ENCODE measurements around the gene ZNF664.

The ZNF664 gene

GRCh38 chr12:123960029-123960735 lies 12.8 kb upstream of the ZNF664 start:
- no peak for DNase-seq

- DNase-seq, result no peak
These were observed 12.2 kb upstream of the ZNF664 start for GRCh38 chr12:123960856-123961255.

- no peak for DNase-seq
These were observed 11.2 kb upstream of the ZNF664 start for GRCh38 chr12:123961585-123962345.

- DNase-seq, result no peak
These were observed 10.5 kb upstream of the ZNF664 start for GRCh38 chr12:123962513-123962912.

GRCh38 chr12:123963821-123964220 lies 9.2 kb upstream of the ZNF664 start:
- no peak for DNase-seq

- no peak for DNase-seq
These were observed 7.6 kb upstream of the ZNF664 start for GRCh38 chr12:123965382-123965781.

- DNase-seq, result no peak
These were observed 6.4 kb upstream of the ZNF664 start for GRCh38 chr12:123966596-123966995.

- DNase-seq, result no peak
These were observed 5.9 kb upstream of the ZNF664 start for GRCh38 chr12:123967121-123967586.

GRCh38 chr12:123971449-123971769 lies 1.6 kb upstream of the ZNF664 start:
- DNase-seq, result no peak

GRCh38 chr12:123971770-123972456 lies 1.1 kb upstream of the ZNF664 start:
- peak; percentile 47 for DNase-seq

GRCh38 chr12:123973552-123974341 lies 732 bp downstream of the ZNF664 start:
- peak; percentile 53 for DNase-seq

- DNase-seq, result no peak
These were observed 3.3 kb downstream of the ZNF664 start for GRCh38 chr12:123976227-123976826.

- no peak for DNase-seq
These were observed 6.6 kb downstream of the ZNF664 start for GRCh38 chr12:123979566-123979965.

- DNase-seq, result no peak
These were observed 9.3 kb downstream of the ZNF664 start for GRCh38 chr12:123982269-123982668.

- peak; percentile 36 for DNase-seq
These were observed 10.9 kb downstream of the ZNF664 start for GRCh38 chr12:123983822-123984485.

- DNase-seq, result no peak
These were observed 11.9 kb downstream of the ZNF664 start for GRCh38 chr12:123984903-123985302.

GRCh38 chr12:123986374-123986965 lies 13.5 kb downstream of the ZNF664 start:
- no peak for DNase-seq

- DNase-seq, result no peak
These were observed 14.0 kb downstream of the ZNF664 start for GRCh38 chr12:123987022-123987421.

GRCh38 chr12:123989168-123989567 lies 16.2 kb downstream of the ZNF664 start:
- no peak for DNase-seq

GRCh38 chr12:123989753-123990152 lies 16.7 kb downstream of the ZNF664 start:
- DNase-seq, result no peak

- no peak for DNase-seq
These were observed 17.5 kb downstream of the ZNF664 start for GRCh38 chr12:123990511-123990910.

Data from femur (tissue), 1 donor.